ENCODE data around the gene ZFP28. TPM values are rescaled to one million over a fixed set of nuclear protein-coding genes. Genes with fewer than 3 reads are reported as not detected.

The ZFP28 gene
- 3.5 and 5.4 TPM in 2 replicates for total RNA-seq

GRCh38 chr19:56538761-56539263 lies at the start of gene ZFP28:
Gene ZFP28 (plus strand): TSS chr19:56538948. CDS start chr19:56539019, 71 bp downstream.

GRCh38 chr19:56507446-56508289 lies 31.1 kb upstream of the ZFP28 start, which contains the start of gene ZNF471:
Gene ZNF471 (plus strand): TSS chr19:56507855. CDS start chr19:56511572, 3,717 bp downstream.

GRCh38 chr19:56567274-56568120 lies 28.7 kb downstream of the ZFP28 start, which contains the start of gene ZNF470:
Gene ZNF470 (plus strand): TSS chr19:56567468. CDS start chr19:56570312, 2,844 bp downstream.

GRCh38 chr19:56594783-56595547 lies 56.2 kb downstream of the ZFP28 start, which contains the start of gene ZNF71:
Gene ZNF71 (plus strand): TSS chr19:56595302. CDS start chr19:56601559, 6,257 bp downstream.

Other genes starting within 250 kb of the ZFP28 start
- gene ZSCAN5A, start 224.1 kb upstream of the ZFP28 start, total RNA-seq: 7.6 TPM in 2 replicates
- gene ZNF582, start 145.4 kb upstream of the ZFP28 start, total RNA-seq: 1.6 and 2.3 TPM in 2 replicates
- gene ZNF583, start 134.6 kb upstream of the ZFP28 start, total RNA-seq: 3.5 and 5.4 TPM in 2 replicates
- 1.1 and 3.2 TPM in 2 replicates for gene ZNF667, start 61.6 kb upstream of the ZFP28 start, total RNA-seq
- gene ZNF471, start 31.1 kb upstream of the ZFP28 start, total RNA-seq: 0.81 and 2.0 TPM in 2 replicates
- 3.1 and 5.5 TPM in 2 replicates for gene ZNF470, start 28.5 kb downstream of the ZFP28 start, total RNA-seq
- 9.5 and 11.6 TPM in 2 replicates for gene ZNF71, start 56.4 kb downstream of the ZFP28 start, total RNA-seq
- 0.09 and 0.28 TPM in 2 replicates for gene SMIM17, start 104.2 kb downstream of the ZFP28 start, total RNA-seq
- gene ZNF835, start 132.8 kb downstream of the ZFP28 start, total RNA-seq: under 0.01 and 0.19 TPM in 2 replicates